GM15510 (cell line): ENCODE data around the gene PCCA.

Experiments used
- POLR2A ChIP-seq: IDR thresholded peaks from 3 replicates; pipeline ENCODE4 v1.6.1; 2011; ENCODE audit warnings: borderline replicate concordance; ENCODE audit not compliant: insufficient read length; ENCODE audit errors: extremely low read depth

The PCCA gene

GRCh38 chr13:100158569-100158968, 69.7 kb downstream of the PCCA start:
- TF ChIP-seq POLR2A = no peak

- TF ChIP-seq POLR2A = no peak
Measured at GRCh38 chr13:100159584-100159983, 70.7 kb downstream of the PCCA start.

- no peak for TF ChIP-seq POLR2A
Measured at GRCh38 chr13:100160450-100160849, 71.6 kb downstream of the PCCA start.

- TF ChIP-seq POLR2A = no peak
Measured at GRCh38 chr13:100163375-100163774, 74.5 kb downstream of the PCCA start.

- no peak for TF ChIP-seq POLR2A
Measured at GRCh38 chr13:100173203-100173602, 84.3 kb downstream of the PCCA start.

GRCh38 chr13:100175078-100175802, 86.3 kb downstream of the PCCA start:
- TF ChIP-seq POLR2A = no peak

GRCh38 chr13:100175803-100176182, 86.9 kb downstream of the PCCA start:
- no peak for TF ChIP-seq POLR2A

GRCh38 chr13:100176801-100177400, 88.0 kb downstream of the PCCA start:
- no peak for TF ChIP-seq POLR2A

GRCh38 chr13:100178309-100178708, 89.4 kb downstream of the PCCA start:
- no peak for TF ChIP-seq POLR2A

GRCh38 chr13:100179276-100179675, 90.4 kb downstream of the PCCA start:
- no peak for TF ChIP-seq POLR2A

GRCh38 chr13:100182900-100183490, 94.1 kb downstream of the PCCA start:
- no peak for TF ChIP-seq POLR2A

- no peak for TF ChIP-seq POLR2A
Measured at GRCh38 chr13:100184095-100184494, 95.2 kb downstream of the PCCA start.

GRCh38 chr13:100195568-100195967, 106.7 kb downstream of the PCCA start:
- no peak for TF ChIP-seq POLR2A

GRCh38 chr13:100196375-100196774, 107.5 kb downstream of the PCCA start:
- no peak for TF ChIP-seq POLR2A

GRCh38 chr13:100197116-100197515, 108.2 kb downstream of the PCCA start:
- TF ChIP-seq POLR2A = no peak
